ENCODE measurements around the gene PPIA.

PPIA gene

GRCh38 chr7:44764081-44764480 is 32.4 kb upstream of the PPIA start:
- in situ Hi-C loops (cut with HindIII; ENCODE audit: low sequenced_read_pairs), result no loop called here
- no peak overlapping the region for H3K4me3 ChIP-seq (ENCODE audit: low read depth, low read length)
- TF ChIP-seq CTCF (IDR thresholded peaks at IDR 0.05; ENCODE audit: low read depth, low read length, missing control alignments), result no peak

GRCh38 chr7:44764665-44765578 is 31.6 kb upstream of the PPIA start:
- TF ChIP-seq CTCF (IDR thresholded peaks at IDR 0.05; ENCODE audit: low read depth, low read length, missing control alignments), result no peak
- no peak for DNase-seq (ENCODE audit: low read depth)
- H3K4me3 ChIP-seq (ENCODE audit: low read depth, low read length), result no peak overlapping the region
- in situ Hi-C loops (cut with HindIII; ENCODE audit: low sequenced_read_pairs), result no loop called here

More at GRCh38 chr7:44764081-44764480, 32.4 kb upstream of the PPIA start:
- no peak for DNase-seq (ENCODE audit: low read depth)

- H3K4me3 ChIP-seq (ENCODE audit: low read depth, low read length), result no peak overlapping the region
- no peak for TF ChIP-seq CTCF (IDR thresholded peaks at IDR 0.05; ENCODE audit: low read depth, low read length, missing control alignments)
- no peak for DNase-seq (ENCODE audit: low read depth)
- in situ Hi-C loops (cut with HindIII; ENCODE audit: low sequenced_read_pairs), result no loop called here
These were observed 30.7 kb upstream of the PPIA start for GRCh38 chr7:44765579-44766415.

- no peak for DNase-seq (ENCODE audit: low read depth)
- in situ Hi-C loops (cut with HindIII; ENCODE audit: low sequenced_read_pairs), result no loop called here
- TF ChIP-seq CTCF (IDR thresholded peaks at IDR 0.05; ENCODE audit: low read depth, low read length, missing control alignments), result no peak
- H3K4me3 ChIP-seq (ENCODE audit: low read depth, low read length), result no peak overlapping the region
These were observed 30.1 kb upstream of the PPIA start for GRCh38 chr7:44766416-44766801.

- no peak for DNase-seq (ENCODE audit: low read depth)
- H3K4me3 ChIP-seq (ENCODE audit: low read depth, low read length), result no peak overlapping the region
- TF ChIP-seq CTCF (IDR thresholded peaks at IDR 0.05; ENCODE audit: low read depth, low read length, missing control alignments), result no peak
- in situ Hi-C loops (cut with HindIII; ENCODE audit: low sequenced_read_pairs), result no loop called here
These were observed 29.2 kb upstream of the PPIA start for GRCh38 chr7:44767134-44767911.
